ENCODE data around the gene RAET1G. TPM values are rescaled to one million over a fixed set of nuclear protein-coding genes. Genes with fewer than 3 reads are reported as not detected.
A peak's percentile ranks its signal among the peaks of the same experiment; 100 is the strongest.

Gene RAET1G
- total and polyA plus RNA-seq, 2 donors (not counting 1 experiment from before 2014, with no cell fraction given) = not detected

DNA sequence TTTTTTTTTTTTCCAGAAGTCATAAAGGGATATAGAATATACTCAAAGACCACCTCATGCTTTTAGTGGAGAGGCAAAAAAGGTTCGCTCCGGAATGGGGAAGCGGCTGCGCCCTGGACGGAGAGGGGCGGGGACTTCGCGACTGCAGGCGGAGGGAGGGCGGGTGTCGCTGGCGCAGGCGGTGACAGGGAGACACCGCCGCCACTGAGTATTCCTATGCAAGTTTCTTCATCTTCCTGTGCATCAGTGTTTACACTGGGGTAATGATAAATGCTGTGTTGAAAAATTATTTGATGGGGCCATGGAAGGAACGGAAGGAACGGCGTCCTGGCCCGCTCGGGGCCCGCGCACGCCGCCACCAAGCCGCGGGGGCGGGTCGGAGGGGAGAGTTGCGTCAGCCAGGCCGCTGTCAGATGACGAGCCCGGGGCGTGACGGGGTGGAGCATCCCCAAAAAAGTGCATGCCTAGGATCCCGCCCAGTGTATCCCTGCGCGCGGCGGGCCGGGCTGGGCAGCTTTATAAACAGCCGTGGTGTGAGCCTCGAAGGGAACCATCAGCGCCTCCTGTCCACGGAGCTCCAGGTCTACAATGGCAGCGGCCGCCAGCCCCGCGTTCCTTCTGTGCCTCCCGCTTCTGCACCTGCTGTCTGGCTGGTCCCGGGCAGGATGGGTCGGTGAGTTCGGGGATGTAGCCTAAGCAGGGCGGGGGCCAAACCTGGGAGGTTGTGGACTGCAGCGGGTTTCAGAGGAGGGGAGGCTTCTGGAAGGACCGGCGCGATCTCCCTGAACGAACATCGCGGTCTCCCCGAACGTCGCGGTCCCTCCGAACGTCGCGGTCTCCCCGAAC is 40.8 kb upstream of the RAET1G start, which contains the start of gene ULBP1:
ULBP1 (plus strand) TSS at position 482 of the 846 bp plus-strand sequence; CDS start at position 589, 107 bp downstream.
- no peak within 1 kb of the TSS for H3K27ac ChIP-seq (ENCODE audit: low read length in 2 of 2)
- H3K27ac Mint-ChIP-seq = peak within 1 kb of the TSS; percentile 67
- peak; percentile 77 for ATAC-seq (ENCODE audit: low read depth)
- TF ChIP-seq, protein P1, sequence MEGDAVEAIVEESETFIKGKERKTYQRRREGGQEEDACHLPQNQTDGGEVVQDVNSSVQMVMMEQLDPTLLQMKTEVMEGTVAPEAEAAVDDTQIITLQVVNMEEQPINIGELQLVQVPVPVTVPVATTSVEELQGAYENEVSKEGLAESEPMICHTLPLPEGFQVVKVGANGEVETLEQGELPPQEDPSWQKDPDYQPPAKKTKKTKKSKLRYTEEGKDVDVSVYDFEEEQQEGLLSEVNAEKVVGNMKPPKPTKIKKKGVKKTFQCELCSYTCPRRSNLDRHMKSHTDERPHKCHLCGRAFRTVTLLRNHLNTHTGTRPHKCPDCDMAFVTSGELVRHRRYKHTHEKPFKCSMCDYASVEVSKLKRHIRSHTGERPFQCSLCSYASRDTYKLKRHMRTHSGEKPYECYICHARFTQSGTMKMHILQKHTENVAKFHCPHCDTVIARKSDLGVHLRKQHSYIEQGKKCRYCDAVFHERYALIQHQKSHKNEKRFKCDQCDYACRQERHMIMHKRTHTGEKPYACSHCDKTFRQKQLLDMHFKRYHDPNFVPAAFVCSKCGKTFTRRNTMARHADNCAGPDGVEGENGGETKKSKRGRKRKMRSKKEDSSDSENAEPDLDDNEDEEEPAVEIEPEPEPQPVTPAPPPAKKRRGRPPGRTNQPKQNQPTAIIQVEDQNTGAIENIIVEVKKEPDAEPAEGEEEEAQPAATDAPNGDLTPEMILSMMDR (IDR thresholded peaks at IDR 0.05) = no peak
- TF ChIP-seq EZH2 (IDR thresholded peaks at IDR 0.05; ENCODE audit: borderline replicate concordance, insufficient read depth, low read depth, low read length, poor library complexity, severe bottlenecking) = no peak
- peaks cover 0 to 35% (median 0%) of the 10 kb centered on the region in 3 donors for H3K9me3 ChIP-seq (ENCODE audit: control extremely low read depth in 1 of 3, control insufficient read depth in 2 of 3, insufficient read depth in 1 of 3, low read length in 2 of 3)
- peaks cover 0 to 79% (median 35%) of the 10 kb centered on the region in 4 experiments for H3K27me3 ChIP-seq (replicated peaks in 1 of 4; ENCODE audit: control extremely low read depth in 1 of 4, control insufficient read depth in 3 of 4, insufficient read depth in 4 of 4, low read length in 3 of 4)
- CTCF ChIA-PET = interaction anchor here (1.0 kb wide), 1 partner anchor 54 kb away, joined by 4 read pairs; no protein-coding TSS in a partner anchor
- H3K36me3 ChIP-seq (replicated peaks in 1 of 2; ENCODE audit: control extremely low read depth in 1 of 2, control insufficient read depth in 1 of 2, extremely low read depth in 1 of 2, insufficient read depth in 2 of 2, low read length in 1 of 2) = no peaks in the 10 kb centered on the region
- H3K4me1 Mint-ChIP-seq = peaks cover 29% of the 10 kb centered on the region
- H3K4me2 ChIP-seq (replicated peaks; ENCODE audit: low read depth, low read length, poor library complexity, severe bottlenecking) = peak within 1 kb of the TSS; percentile 97
- POLR2A ChIA-PET = no interaction called here
- H3K27me3 Mint-ChIP-seq = peaks cover 86% of the 10 kb centered on the region
- DNase-seq = peak; percentile 86
- H3K4me3 Mint-ChIP-seq = peak within 1 kb of the TSS; percentile 95
- intact Hi-C loops (cut with micrococcal nuclease) = loop anchor here (1.0 to 2.0 kb wide), 3 partner anchors 25 to 41 kb away; no protein-coding TSS in a partner anchor
- H3K79me2 ChIP-seq (ENCODE audit: control insufficient read depth, insufficient read depth, low read length) = no peaks in the 10 kb centered on the region
- H3K4me1 ChIP-seq (ENCODE audit: control insufficient read depth in 2 of 2, insufficient read depth in 2 of 2, low read length in 2 of 2) = peaks cover 28 to 30% of the 10 kb centered on the region in 2 donors
- peaks cover 8% of the 10 kb centered on the region for H4K20me1 ChIP-seq (ENCODE audit: control insufficient read depth, insufficient read depth, low read length, poor library complexity, severe bottlenecking)
- 1% methylated on average over 69 of the region's 69 CpGs for WGBS (ENCODE audit: insufficient coverage)
- H3K9me3 Mint-ChIP-seq (ENCODE audit: insufficient read depth) = no peaks in the 10 kb centered on the region
- peak within 1 kb of the TSS; percentile 70 for H3K9ac ChIP-seq (ENCODE audit: low read length)
- H3K4me3 ChIP-seq (ENCODE audit: control extremely low read depth in 1 of 5, extremely low read depth in 1 of 5, insufficient read depth in 1 of 5, low read depth in 2 of 5, low read length in 4 of 5) = peak within 1 kb of the TSS; percentile 31 to 66 (median 53)
- H2AFZ ChIP-seq (ENCODE audit: insufficient read depth, low read depth, low read length, poor library complexity, severe bottlenecking) = peak within 1 kb of the TSS; percentile 77

DNA sequence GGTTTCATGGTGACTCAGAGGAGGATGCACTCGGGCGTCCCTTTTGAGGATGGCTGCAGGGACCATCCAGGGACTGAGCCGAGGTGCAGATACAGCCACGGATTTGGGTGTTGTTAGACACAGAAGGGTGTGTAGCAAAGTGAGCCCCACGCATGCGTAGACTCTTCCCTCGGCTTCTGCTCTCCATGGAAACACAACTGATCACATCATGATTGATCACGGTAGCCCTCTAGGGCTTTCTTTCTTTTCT is 40.2 kb upstream of the RAET1G start:
- Mint-ChIP-seq H3K27ac (peak overlapping the region; percentile 67), H3K9me3 (ENCODE audit: insufficient read depth) (no peaks in the 10 kb centered on the region), H3K4me1 (peaks cover 29% of the 10 kb centered on the region), H3K27me3 (peaks cover 83% of the 10 kb centered on the region), H3K4me3 (peak overlapping the region; percentile 95)
- Histone ChIP-seq H3K9ac (ENCODE audit: low read length) (peak overlapping the region; percentile 70), H3K9me3 (ENCODE audit: control extremely low read depth in 1 of 3, control insufficient read depth in 2 of 3, insufficient read depth in 1 of 3, low read length in 2 of 3) (peaks cover 0 to 35% (median 0%) of the 10 kb centered on the region in 3 donors), H3K4me3 (ENCODE audit: control extremely low read depth in 1 of 5, extremely low read depth in 1 of 5, insufficient read depth in 1 of 5, low read depth in 2 of 5, low read length in 4 of 5) (peak overlapping the region in 4 of 5 experiments; percentile 45 to 66 (median 56)), H2AFZ (ENCODE audit: insufficient read depth, low read depth, low read length, poor library complexity, severe bottlenecking) (peak overlapping the region; percentile 77), H3K27ac (ENCODE audit: low read length in 2 of 2) (no peak overlapping the region), H3K79me2 (ENCODE audit: control insufficient read depth, insufficient read depth, low read length) (no peaks in the 10 kb centered on the region), H3K4me1 (ENCODE audit: control insufficient read depth in 2 of 2, insufficient read depth in 2 of 2, low read length in 2 of 2) (peaks cover 28 to 30% of the 10 kb centered on the region in 2 donors), H4K20me1 (ENCODE audit: control insufficient read depth, insufficient read depth, low read length, poor library complexity, severe bottlenecking) (peaks cover 8% of the 10 kb centered on the region), H3K27me3 (replicated peaks in 1 of 4; ENCODE audit: control extremely low read depth in 1 of 4, control insufficient read depth in 3 of 4, insufficient read depth in 4 of 4, low read length in 3 of 4) (peaks cover 0 to 74% (median 36%) of the 10 kb centered on the region in 4 experiments), H3K36me3 (replicated peaks in 1 of 2; ENCODE audit: control extremely low read depth in 1 of 2, control insufficient read depth in 1 of 2, extremely low read depth in 1 of 2, insufficient read depth in 2 of 2, low read length in 1 of 2) (no peaks in the 10 kb centered on the region), H3K4me2 (replicated peaks; ENCODE audit: low read depth, low read length, poor library complexity, severe bottlenecking) (peak overlapping the region; percentile 97)
- DNase-seq (no peak), ATAC-seq (ENCODE audit: low read depth) (peak; percentile 6)
- TF ChIP-seq EZH2 (IDR thresholded peaks at IDR 0.05; ENCODE audit: borderline replicate concordance, insufficient read depth, low read depth, low read length, poor library complexity, severe bottlenecking) = no peak
- TF ChIP-seq, protein P1 (IDR thresholded peaks at IDR 0.05) = no peak
- intact Hi-C loops (cut with micrococcal nuclease) = loop anchor here (2.0 kb wide), 1 partner anchor 24 kb away; no protein-coding TSS in a partner anchor
- ChIA-PET CTCF (no interaction called here), POLR2A (no interaction called here)
- WGBS (ENCODE audit: insufficient coverage) = 13% methylated on average over 3 of the region's 8 CpGs

Data from B cell (primary cell).